Natural killer cell (primary cell): ENCODE results near the gene TFF3. TPM values are rescaled to one million over a fixed set of nuclear protein-coding genes. Genes with fewer than 3 reads are reported as not detected.

ENCODE experiments used
- ATAC-seq, 3 donors: fragments of 150-1000 bp in 2 of 3; fragments of 200-7000 bp in 1 of 3; cut with Tn5 transposase; 1 replicate in 1 of 3; 2 replicates in 2 of 3; pipeline ENCODE4 v1.10.0; 2021; ENCODE audit warnings: mild to moderate bottlenecking in 2 of 3, moderate library complexity in 2 of 3
- DNase-seq, 2 donors: peaks; one replicate each; pipeline versions ENCODE4 v3.0.0 to v3.0.0-alpha.2; 2013 to 2021; ENCODE audit warnings: mixed read lengths in 1 of 2
- H3K27ac ChIP-seq: one replicate; pipeline ENCODE4 v1.5.1; 2013; ENCODE audit warnings: mild to moderate bottlenecking, low read length
- H3K27me3 ChIP-seq: one replicate; pipeline ENCODE4 v1.6.1; 2013; ENCODE audit warnings: low read length; ENCODE audit not compliant: control insufficient read depth, insufficient read depth
- H3K36me3 ChIP-seq: one replicate; pipeline ENCODE4 v1.6.1; 2013; ENCODE audit warnings: low read length; ENCODE audit not compliant: control insufficient read depth, insufficient read depth
- H3K4me1 ChIP-seq: one replicate; pipeline ENCODE4 v1.6.1; 2013; ENCODE audit warnings: low read length; ENCODE audit not compliant: control insufficient read depth, insufficient read depth
- H3K4me3 ChIP-seq: one replicate; pipeline ENCODE4 v1.5.1; 2013; ENCODE audit warnings: low read length
- H3K9me3 ChIP-seq: one replicate; pipeline ENCODE4 v1.6.1; 2013; ENCODE audit warnings: low read length; ENCODE audit not compliant: control insufficient read depth, insufficient read depth
- H3K27ac Mint-ChIP-seq, 2 donors: one replicate each; pipeline ENCODE4 v1.8.0; 2022; ENCODE audit warnings: mild to moderate bottlenecking in 2 of 2, mixed read lengths in 2 of 2, moderate library complexity in 1 of 2
- H3K27me3 Mint-ChIP-seq, 2 donors: one replicate each; pipeline ENCODE4 v1.8.0; 2022; ENCODE audit warnings: low read depth in 2 of 2, mixed read lengths in 2 of 2
- H3K36me3 Mint-ChIP-seq: one replicate; pipeline ENCODE4 v1.8.0; 2022; ENCODE audit warnings: mixed read lengths
- H3K4me1 Mint-ChIP-seq, 2 donors: one replicate each; pipeline ENCODE4 v1.8.0; 2022; ENCODE audit warnings: mixed read lengths in 2 of 2
- H3K4me3 Mint-ChIP-seq: one replicate; pipeline ENCODE4 v1.8.0; 2022; ENCODE audit warnings: mild to moderate bottlenecking, moderate library complexity, mixed read lengths
- H3K9me3 Mint-ChIP-seq, 2 donors: one replicate each; pipeline ENCODE4 v1.8.0; 2022; ENCODE audit warnings: mixed read lengths in 2 of 2
- WGBS: methylation state at CpG from one replicate; pipeline ENCODE4 v1.1.7; 2013; ENCODE audit warnings: missing lambda C conversion rate; ENCODE audit not compliant: insufficient coverage; 5-methylcytosine and 5-hydroxymethylcytosine counted together
- intact Hi-C: fragments of 100-400 bp; cut with micrococcal nuclease; formaldehyde crosslinking; loops from one replicate; pipeline ENCODE4 v1.14.2; 2022
- total RNA-seq, 4 donors: library from RNA; stranded (reverse); fragments of 120-200 nt in 1 of 4; gene quantifications; one replicate each; pipeline versions ENCODE4 v1.2.3 to v1.2.4, GENCODE V29; 2013 to 2022
- TF ChIP-seq, protein P1 (sequence below): fragments of 200-600 bp; IDR thresholded peaks from one replicate; pipeline ENCODE4 v1.8.0; 2022; ENCODE audit warnings: antibody characterized with exemption

TFF3 gene
- total RNA-seq, 3 donors from 2014 or later (not counting 1 experiment from before 2014, with no cell fraction given): not detected

DNA sequence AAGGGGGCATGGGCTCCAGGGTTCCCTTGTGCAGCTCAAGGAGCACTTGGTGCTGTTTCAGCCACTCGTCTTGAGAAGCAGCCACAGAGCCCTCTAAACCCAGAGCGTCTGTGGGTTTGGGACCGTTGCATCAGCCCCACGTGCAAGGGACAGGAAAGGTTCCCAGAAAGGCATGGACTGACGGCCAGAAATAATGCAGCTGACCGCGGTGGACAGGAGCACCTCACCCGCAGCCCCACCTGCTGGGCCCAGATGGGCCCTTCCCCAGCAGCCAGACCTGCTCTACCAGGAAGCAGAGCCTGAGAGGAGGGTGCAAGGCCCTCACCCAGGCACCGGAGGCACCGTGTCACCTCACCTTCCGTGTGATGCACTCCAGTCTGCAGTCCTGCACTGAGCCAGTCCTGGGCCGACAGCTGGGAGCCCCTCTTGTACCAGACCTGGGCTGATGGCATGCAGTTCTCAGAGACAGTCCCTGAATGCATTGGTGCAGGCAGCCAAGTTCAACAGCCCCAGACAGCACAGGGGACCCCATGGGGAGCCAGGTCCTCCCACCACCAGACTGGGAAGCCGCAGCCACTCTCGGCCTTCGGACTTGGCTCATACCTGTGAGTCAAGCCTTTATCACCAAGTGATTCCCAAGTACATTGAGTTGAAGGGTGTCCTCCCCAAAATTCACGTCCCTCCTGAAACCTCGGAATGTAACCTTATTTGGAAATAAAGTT lies 4.8 kb upstream of the TFF3 start:
- no peak overlapping the region for H3K4me3 Mint-ChIP-seq
- intact Hi-C loops: no loop called here
- no peaks in the 10 kb centered on the region for H3K36me3 ChIP-seq
- 64% methylated on average over 17 of the region's 17 CpGs for WGBS
- H3K27ac Mint-ChIP-seq: no peak overlapping the region
- H3K36me3 Mint-ChIP-seq: no peaks in the 10 kb centered on the region
- TF ChIP-seq, protein P1, sequence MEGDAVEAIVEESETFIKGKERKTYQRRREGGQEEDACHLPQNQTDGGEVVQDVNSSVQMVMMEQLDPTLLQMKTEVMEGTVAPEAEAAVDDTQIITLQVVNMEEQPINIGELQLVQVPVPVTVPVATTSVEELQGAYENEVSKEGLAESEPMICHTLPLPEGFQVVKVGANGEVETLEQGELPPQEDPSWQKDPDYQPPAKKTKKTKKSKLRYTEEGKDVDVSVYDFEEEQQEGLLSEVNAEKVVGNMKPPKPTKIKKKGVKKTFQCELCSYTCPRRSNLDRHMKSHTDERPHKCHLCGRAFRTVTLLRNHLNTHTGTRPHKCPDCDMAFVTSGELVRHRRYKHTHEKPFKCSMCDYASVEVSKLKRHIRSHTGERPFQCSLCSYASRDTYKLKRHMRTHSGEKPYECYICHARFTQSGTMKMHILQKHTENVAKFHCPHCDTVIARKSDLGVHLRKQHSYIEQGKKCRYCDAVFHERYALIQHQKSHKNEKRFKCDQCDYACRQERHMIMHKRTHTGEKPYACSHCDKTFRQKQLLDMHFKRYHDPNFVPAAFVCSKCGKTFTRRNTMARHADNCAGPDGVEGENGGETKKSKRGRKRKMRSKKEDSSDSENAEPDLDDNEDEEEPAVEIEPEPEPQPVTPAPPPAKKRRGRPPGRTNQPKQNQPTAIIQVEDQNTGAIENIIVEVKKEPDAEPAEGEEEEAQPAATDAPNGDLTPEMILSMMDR: no peak
- DNase-seq: no peak
- no peak overlapping the region for H3K27ac ChIP-seq
- ATAC-seq: peak in 2 of 3 donors; percentile 18 to 25
- H3K4me3 ChIP-seq: no peak overlapping the region
- no peaks in the 10 kb centered on the region for H3K9me3 ChIP-seq
- H3K27me3 Mint-ChIP-seq: peaks cover 15 to 25% of the 10 kb centered on the region in 2 donors
- no peaks in the 10 kb centered on the region for H3K27me3 ChIP-seq
- no peaks in the 10 kb centered on the region for H3K9me3 Mint-ChIP-seq
- peaks cover 9 to 10% of the 10 kb centered on the region in 2 donors for H3K4me1 Mint-ChIP-seq
- H3K4me1 ChIP-seq: peaks cover 16% of the 10 kb centered on the region

DNA sequence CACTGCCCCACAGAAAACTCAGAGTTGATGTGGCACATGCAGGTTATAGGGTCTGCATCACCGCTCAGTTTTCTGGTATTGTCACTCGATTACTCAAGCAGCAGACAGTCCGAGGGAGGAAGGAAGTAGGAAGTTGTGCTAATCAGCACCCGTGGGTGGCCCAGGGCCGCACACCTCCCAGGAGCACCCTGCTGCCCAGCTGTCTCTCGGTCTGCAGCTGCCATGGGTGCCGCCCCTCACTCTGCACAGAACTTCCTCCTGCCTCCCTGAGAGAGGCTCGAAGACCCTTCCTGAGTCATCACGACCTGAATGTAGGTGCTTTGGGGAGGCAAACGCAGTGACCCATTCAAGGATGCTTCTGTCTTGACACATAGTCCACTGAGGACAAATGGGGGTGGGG lies 4.2 kb upstream of the TFF3 start:
- WGBS: 3% methylated on average over 10 of the region's 10 CpGs
- TF ChIP-seq, protein P1: no peak
- peak overlapping the region; percentile 35 for H3K4me3 Mint-ChIP-seq
- no peak overlapping the region for H3K4me3 ChIP-seq
- H3K27ac Mint-ChIP-seq: no peak overlapping the region
- no peaks in the 10 kb centered on the region for H3K27me3 ChIP-seq
- intact Hi-C loops: no loop called here
- ATAC-seq (peak; percentile 54 to 73 (median 70)), DNase-seq (no peak)
- H3K27ac ChIP-seq: no peak overlapping the region
- H3K36me3 ChIP-seq: no peaks in the 10 kb centered on the region
- peaks cover 9 to 10% of the 10 kb centered on the region in 2 donors for H3K4me1 Mint-ChIP-seq
- no peaks in the 10 kb centered on the region for H3K9me3 Mint-ChIP-seq
- no peaks in the 10 kb centered on the region for H3K36me3 Mint-ChIP-seq
- H3K27me3 Mint-ChIP-seq: peaks cover 14 to 19% of the 10 kb centered on the region in 2 donors
- H3K9me3 ChIP-seq: no peaks in the 10 kb centered on the region
- H3K4me1 ChIP-seq: peaks cover 16% of the 10 kb centered on the region

GRCh38 chr21:42317826-42318746 lies 2.9 kb upstream of the TFF3 start:
- no peak overlapping the region for H3K27ac Mint-ChIP-seq
- H3K4me3 Mint-ChIP-seq: no peak overlapping the region
- peaks cover 9 to 10% of the 10 kb centered on the region in 2 donors for H3K4me1 Mint-ChIP-seq
- Histone ChIP-seq H3K9me3 (no peaks in the 10 kb centered on the region), H3K36me3 (no peaks in the 10 kb centered on the region), H3K27ac (no peak overlapping the region), H3K27me3 (no peaks in the 10 kb centered on the region), H3K4me1 (peaks cover 16% of the 10 kb centered on the region), H3K4me3 (no peak overlapping the region)
- peaks cover 6% of the 10 kb centered on the region in 2 donors for H3K27me3 Mint-ChIP-seq
- H3K36me3 Mint-ChIP-seq: no peaks in the 10 kb centered on the region
- ATAC-seq (no peak), DNase-seq (no peak)
- TF ChIP-seq, protein P1: no peak
- WGBS: 95% methylated on average over 20 of the region's 20 CpGs
- intact Hi-C loops: no loop called here
- no peaks in the 10 kb centered on the region for H3K9me3 Mint-ChIP-seq
